Measurements from ENCODE around the gene SNAP23. TPM values are rescaled to one million over a fixed set of nuclear protein-coding genes. Genes with fewer than 3 reads are reported as not detected.

Gene SNAP23
- total and polyA plus RNA-seq, 2 of the 8 experiments (the other 6 are each of a cell fraction or from before 2014, with no cell fraction given): 58.0 to 72.8 TPM

GRCh38 chr15:42461261-42461660 lies 34.2 kb upstream of the SNAP23 start (continued):
- TF ChIP-seq, protein P1, sequence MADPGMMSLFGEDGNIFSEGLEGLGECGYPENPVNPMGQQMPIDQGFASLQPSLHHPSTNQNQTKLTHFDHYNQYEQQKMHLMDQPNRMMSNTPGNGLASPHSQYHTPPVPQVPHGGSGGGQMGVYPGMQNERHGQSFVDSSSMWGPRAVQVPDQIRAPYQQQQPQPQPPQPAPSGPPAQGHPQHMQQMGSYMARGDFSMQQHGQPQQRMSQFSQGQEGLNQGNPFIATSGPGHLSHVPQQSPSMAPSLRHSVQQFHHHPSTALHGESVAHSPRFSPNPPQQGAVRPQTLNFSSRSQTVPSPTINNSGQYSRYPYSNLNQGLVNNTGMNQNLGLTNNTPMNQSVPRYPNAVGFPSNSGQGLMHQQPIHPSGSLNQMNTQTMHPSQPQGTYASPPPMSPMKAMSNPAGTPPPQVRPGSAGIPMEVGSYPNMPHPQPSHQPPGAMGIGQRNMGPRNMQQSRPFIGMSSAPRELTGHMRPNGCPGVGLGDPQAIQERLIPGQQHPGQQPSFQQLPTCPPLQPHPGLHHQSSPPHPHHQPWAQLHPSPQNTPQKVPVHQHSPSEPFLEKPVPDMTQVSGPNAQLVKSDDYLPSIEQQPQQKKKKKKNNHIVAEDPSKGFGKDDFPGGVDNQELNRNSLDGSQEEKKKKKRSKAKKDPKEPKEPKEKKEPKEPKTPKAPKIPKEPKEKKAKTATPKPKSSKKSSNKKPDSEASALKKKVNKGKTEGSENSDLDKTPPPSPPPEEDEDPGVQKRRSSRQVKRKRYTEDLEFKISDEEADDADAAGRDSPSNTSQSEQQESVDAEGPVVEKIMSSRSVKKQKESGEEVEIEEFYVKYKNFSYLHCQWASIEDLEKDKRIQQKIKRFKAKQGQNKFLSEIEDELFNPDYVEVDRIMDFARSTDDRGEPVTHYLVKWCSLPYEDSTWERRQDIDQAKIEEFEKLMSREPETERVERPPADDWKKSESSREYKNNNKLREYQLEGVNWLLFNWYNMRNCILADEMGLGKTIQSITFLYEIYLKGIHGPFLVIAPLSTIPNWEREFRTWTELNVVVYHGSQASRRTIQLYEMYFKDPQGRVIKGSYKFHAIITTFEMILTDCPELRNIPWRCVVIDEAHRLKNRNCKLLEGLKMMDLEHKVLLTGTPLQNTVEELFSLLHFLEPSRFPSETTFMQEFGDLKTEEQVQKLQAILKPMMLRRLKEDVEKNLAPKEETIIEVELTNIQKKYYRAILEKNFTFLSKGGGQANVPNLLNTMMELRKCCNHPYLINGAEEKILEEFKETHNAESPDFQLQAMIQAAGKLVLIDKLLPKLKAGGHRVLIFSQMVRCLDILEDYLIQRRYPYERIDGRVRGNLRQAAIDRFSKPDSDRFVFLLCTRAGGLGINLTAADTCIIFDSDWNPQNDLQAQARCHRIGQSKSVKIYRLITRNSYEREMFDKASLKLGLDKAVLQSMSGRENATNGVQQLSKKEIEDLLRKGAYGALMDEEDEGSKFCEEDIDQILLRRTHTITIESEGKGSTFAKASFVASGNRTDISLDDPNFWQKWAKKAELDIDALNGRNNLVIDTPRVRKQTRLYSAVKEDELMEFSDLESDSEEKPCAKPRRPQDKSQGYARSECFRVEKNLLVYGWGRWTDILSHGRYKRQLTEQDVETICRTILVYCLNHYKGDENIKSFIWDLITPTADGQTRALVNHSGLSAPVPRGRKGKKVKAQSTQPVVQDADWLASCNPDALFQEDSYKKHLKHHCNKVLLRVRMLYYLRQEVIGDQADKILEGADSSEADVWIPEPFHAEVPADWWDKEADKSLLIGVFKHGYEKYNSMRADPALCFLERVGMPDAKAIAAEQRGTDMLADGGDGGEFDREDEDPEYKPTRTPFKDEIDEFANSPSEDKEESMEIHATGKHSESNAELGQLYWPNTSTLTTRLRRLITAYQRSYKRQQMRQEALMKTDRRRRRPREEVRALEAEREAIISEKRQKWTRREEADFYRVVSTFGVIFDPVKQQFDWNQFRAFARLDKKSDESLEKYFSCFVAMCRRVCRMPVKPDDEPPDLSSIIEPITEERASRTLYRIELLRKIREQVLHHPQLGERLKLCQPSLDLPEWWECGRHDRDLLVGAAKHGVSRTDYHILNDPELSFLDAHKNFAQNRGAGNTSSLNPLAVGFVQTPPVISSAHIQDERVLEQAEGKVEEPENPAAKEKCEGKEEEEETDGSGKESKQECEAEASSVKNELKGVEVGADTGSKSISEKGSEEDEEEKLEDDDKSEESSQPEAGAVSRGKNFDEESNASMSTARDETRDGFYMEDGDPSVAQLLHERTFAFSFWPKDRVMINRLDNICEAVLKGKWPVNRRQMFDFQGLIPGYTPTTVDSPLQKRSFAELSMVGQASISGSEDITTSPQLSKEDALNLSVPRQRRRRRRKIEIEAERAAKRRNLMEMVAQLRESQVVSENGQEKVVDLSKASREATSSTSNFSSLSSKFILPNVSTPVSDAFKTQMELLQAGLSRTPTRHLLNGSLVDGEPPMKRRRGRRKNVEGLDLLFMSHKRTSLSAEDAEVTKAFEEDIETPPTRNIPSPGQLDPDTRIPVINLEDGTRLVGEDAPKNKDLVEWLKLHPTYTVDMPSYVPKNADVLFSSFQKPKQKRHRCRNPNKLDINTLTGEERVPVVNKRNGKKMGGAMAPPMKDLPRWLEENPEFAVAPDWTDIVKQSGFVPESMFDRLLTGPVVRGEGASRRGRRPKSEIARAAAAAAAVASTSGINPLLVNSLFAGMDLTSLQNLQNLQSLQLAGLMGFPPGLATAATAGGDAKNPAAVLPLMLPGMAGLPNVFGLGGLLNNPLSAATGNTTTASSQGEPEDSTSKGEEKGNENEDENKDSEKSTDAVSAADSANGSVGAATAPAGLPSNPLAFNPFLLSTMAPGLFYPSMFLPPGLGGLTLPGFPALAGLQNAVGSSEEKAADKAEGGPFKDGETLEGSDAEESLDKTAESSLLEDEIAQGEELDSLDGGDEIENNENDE (IDR thresholded peaks at IDR 0.05; ENCODE audit: insufficient replicate concordance, low read length): no peak
- TF ChIP-seq TAF1 (IDR thresholded peaks at IDR 0.05; ENCODE audit: low read depth, low read length) (no peak), CBX5 (IDR thresholded peaks at IDR 0.05; ENCODE audit: low read depth, low read length) (no peak), RNF2 (IDR thresholded peaks at IDR 0.05; ENCODE audit: borderline replicate concordance, low read depth, low read length, missing control alignments, poor library complexity, severe bottlenecking) (no peak), GABPA (IDR thresholded peaks at IDR 0.05; ENCODE audit: borderline replicate concordance, insufficient read depth, low read length) (no peak), USF2 (IDR thresholded peaks at IDR 0.05; ENCODE audit: low read length) (no peak), YY1 (IDR thresholded peaks at IDR 0.05; ENCODE audit: low read depth, low read length) (no peak), KDM5A (IDR thresholded peaks at IDR 0.05; ENCODE audit: low read length) (no peak), TCF12 (IDR thresholded peaks at IDR 0.05; ENCODE audit: low read depth, low read length) (no peak), MAFK (IDR thresholded peaks at IDR 0.05; ENCODE audit: low read depth, low read length) (no peak), BRCA1 (IDR thresholded peaks at IDR 0.05; ENCODE audit: low read depth, low read length) (no peak)

Data from H1 (cell line).